Coronary artery (tissue), 2 donors: Measurements from ENCODE around the gene GRID1.
"Not testable (repeated sequence)": the region's sequence is repeated elsewhere in the genome, so short reads cannot be mapped to it uniquely, and the experiment has no call there.

ENCODE experiments used
- DNase-seq: peaks from one replicate; pipeline ENCODE4 v3.0.0-alpha.2; 2017; ENCODE audit warnings: low spot score
- H3K27ac ChIP-seq, 2 donors: fragments of 200-600 bp; sonication (generic); one replicate each; pipeline ENCODE4 v1.5.1; 2016 to 2019
- H3K4me3 ChIP-seq: fragments of 200-600 bp; sonication (generic); 2 replicates; pipeline ENCODE4 v1.5.1; 2016; ENCODE audit warnings: mild to moderate bottlenecking, moderate library complexity
- CTCF ChIP-seq: fragments of 200-600 bp; sonication (generic); IDR thresholded peaks from one replicate; pipeline ENCODE4 v1.5.1; 2019; ENCODE audit warnings: antibody characterized with exemption

GRID1 gene

GRCh38 chr10:86177537-86178155, 188.9 kb downstream of the GRID1 start:
- no peak for DNase-seq
- H3K27ac ChIP-seq: no peak overlapping the region
- no peak for TF ChIP-seq CTCF
- no peak overlapping the region for H3K4me3 ChIP-seq

- TF ChIP-seq CTCF: no peak
- no peak overlapping the region for H3K4me3 ChIP-seq
- DNase-seq: no peak
Measured at GRCh38 chr10:86176850-86177536, 189.6 kb downstream of the GRID1 start.

GRCh38 chr10:86175476-86175875, 191.1 kb downstream of the GRID1 start:
- not testable (repeated sequence) for H3K27ac ChIP-seq, DNase-seq, H3K4me3 ChIP-seq

More at GRCh38 chr10:86176850-86177536, 189.6 kb downstream of the GRID1 start:
- H3K27ac ChIP-seq: no peak overlapping the region

- TF ChIP-seq CTCF: no peak
- Histone ChIP-seq H3K4me3 (no peak overlapping the region), H3K27ac (no peak overlapping the region)
- DNase-seq: no peak
Measured at GRCh38 chr10:86172301-86172700, 194.3 kb downstream of the GRID1 start.

GRCh38 chr10:86170255-86171108, 196.1 kb downstream of the GRID1 start:
- no peak for DNase-seq
- H3K4me3 ChIP-seq: no peak overlapping the region
- no peak overlapping the region for H3K27ac ChIP-seq
- no peak for TF ChIP-seq CTCF

- TF ChIP-seq CTCF: no peak
- no peak overlapping the region for H3K4me3 ChIP-seq
- DNase-seq: no peak
- H3K27ac ChIP-seq: no peak overlapping the region
Measured at GRCh38 chr10:86169506-86170254, 196.9 kb downstream of the GRID1 start.

GRCh38 chr10:86169066-86169465, 197.5 kb downstream of the GRID1 start:
- Histone ChIP-seq H3K27ac (no peak overlapping the region), H3K4me3 (no peak overlapping the region)
- TF ChIP-seq CTCF: no peak
- no peak for DNase-seq
